ENCODE measurements around the gene TTLL10.

TTLL10 gene

GRCh38 chr1:1157033-1157365 lies 16.7 kb upstream of the TTLL10 start:
- in situ Hi-C loops (cut with MboI; ENCODE audit: low sequenced_read_pairs) = no loop called here

- in situ Hi-C loops (cut with MboI; ENCODE audit: low sequenced_read_pairs) = no loop called here
Observed at GRCh38 chr1:1157426-1157913, 16.2 kb upstream of the TTLL10 start.

GRCh38 chr1:1157914-1158710 lies 15.6 kb upstream of the TTLL10 start:
- in situ Hi-C loops (cut with MboI; ENCODE audit: low sequenced_read_pairs) = no loop called here

- in situ Hi-C loops (cut with MboI; ENCODE audit: low sequenced_read_pairs) = no loop called here
Observed at GRCh38 chr1:1160281-1160930, 13.3 kb upstream of the TTLL10 start.

GRCh38 chr1:1161078-1161682 lies 12.5 kb upstream of the TTLL10 start:
- in situ Hi-C loops (cut with MboI; ENCODE audit: low sequenced_read_pairs) = no loop called here

- in situ Hi-C loops (cut with MboI; ENCODE audit: low sequenced_read_pairs) = no loop called here
Observed at GRCh38 chr1:1161683-1162079, 12.0 kb upstream of the TTLL10 start.

- in situ Hi-C loops (cut with MboI; ENCODE audit: low sequenced_read_pairs) = no loop called here
Observed at GRCh38 chr1:1162597-1163537, 10.8 kb upstream of the TTLL10 start.

- in situ Hi-C loops (cut with MboI; ENCODE audit: low sequenced_read_pairs) = no loop called here
Observed at GRCh38 chr1:1163538-1164070, 10.1 kb upstream of the TTLL10 start.

GRCh38 chr1:1164361-1164700 lies 9.3 kb upstream of the TTLL10 start:
- in situ Hi-C loops (cut with MboI; ENCODE audit: low sequenced_read_pairs) = no loop called here

- in situ Hi-C loops (cut with MboI; ENCODE audit: low sequenced_read_pairs) = no loop called here
Observed at GRCh38 chr1:1164701-1165451, 8.8 kb upstream of the TTLL10 start.

GRCh38 chr1:1165485-1165884 lies 8.2 kb upstream of the TTLL10 start:
- in situ Hi-C loops (cut with MboI; ENCODE audit: low sequenced_read_pairs) = no loop called here

- in situ Hi-C loops (cut with MboI; ENCODE audit: low sequenced_read_pairs) = no loop called here
Observed at GRCh38 chr1:1165900-1166421, 7.7 kb upstream of the TTLL10 start.

GRCh38 chr1:1166642-1167397 lies 6.9 kb upstream of the TTLL10 start:
- in situ Hi-C loops (cut with MboI; ENCODE audit: low sequenced_read_pairs) = no loop called here

GRCh38 chr1:1167398-1167821 lies 6.3 kb upstream of the TTLL10 start:
- in situ Hi-C loops (cut with MboI; ENCODE audit: low sequenced_read_pairs) = no loop called here

GRCh38 chr1:1167841-1168450 lies 5.7 kb upstream of the TTLL10 start:
- in situ Hi-C loops (cut with MboI; ENCODE audit: low sequenced_read_pairs) = no loop called here

GRCh38 chr1:1168451-1169411 lies 4.9 kb upstream of the TTLL10 start:
- in situ Hi-C loops (cut with MboI; ENCODE audit: low sequenced_read_pairs) = no loop called here

GRCh38 chr1:1169429-1170214 lies 4.1 kb upstream of the TTLL10 start:
- in situ Hi-C loops (cut with MboI; ENCODE audit: low sequenced_read_pairs) = no loop called here

Data from HL-60/S4 (cell line).